Fibroblast of skin of right biceps (primary cell): ENCODE measurements around the gene FERD3L.

Experiments
- DNase-seq: peaks from one replicate; pipeline ENCODE4 v3.0.0-alpha.2; 2013

FERD3L gene

DNA sequence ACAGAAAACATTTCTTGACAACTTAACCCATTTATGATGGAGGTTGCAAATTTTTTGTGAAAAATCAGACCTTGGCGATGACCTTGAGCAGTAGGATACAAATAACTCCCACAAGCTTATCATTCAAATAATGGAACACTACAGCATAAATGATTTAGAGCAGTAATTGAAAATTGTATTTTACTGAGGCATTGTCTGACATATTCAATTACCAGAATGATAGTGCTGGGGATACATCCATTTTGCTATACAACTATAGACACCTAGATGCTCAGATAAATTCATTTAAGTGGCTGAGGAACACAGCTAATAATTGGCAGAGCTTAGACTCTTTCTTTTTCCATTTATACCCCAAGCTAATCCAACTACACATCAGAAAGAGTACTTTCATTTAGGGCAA, 46.7 kb downstream of the FERD3L start:
- peak; percentile 26 for DNase-seq

DNA sequence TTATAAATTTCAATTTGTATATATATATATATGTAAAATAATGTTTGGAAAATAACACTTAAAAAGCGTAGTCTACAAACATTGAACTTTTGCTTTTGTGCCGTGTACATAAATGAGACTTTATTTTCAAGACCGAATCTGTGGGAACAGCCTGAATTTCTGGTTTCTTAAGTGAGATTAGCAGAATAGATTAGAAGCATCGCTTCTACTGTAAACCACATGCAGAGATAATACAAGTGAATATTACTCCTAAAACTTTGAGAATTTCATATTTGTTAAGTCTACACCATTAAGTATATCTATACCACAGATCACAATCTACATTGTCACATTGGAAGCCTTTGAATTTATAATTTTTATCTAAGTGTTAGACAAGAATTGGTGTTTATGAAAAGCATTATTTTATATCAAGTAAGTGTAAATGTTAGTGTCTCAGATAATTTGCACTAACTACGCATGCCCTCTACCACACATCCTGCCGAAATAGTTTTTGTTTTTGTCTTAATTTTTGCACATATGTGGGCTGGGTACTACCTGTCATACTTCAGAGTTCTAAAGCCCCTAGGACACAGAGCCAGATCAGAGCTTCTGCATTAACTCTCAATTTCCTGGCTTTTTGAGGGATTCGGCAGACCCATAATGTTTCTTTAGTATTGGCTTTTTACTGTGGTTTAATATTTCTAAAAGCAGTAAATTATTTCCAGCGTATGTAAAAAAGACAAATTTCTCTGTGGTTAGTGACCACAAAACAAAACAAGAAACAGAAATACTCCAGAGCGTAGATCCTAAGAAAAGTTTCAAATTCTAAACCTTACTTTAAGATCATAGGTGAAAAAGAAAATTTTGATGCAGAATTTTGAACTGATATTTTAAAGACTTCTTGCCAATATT, 47.8 kb downstream of the FERD3L start:
- DNase-seq, result peak; percentile 58

DNA sequence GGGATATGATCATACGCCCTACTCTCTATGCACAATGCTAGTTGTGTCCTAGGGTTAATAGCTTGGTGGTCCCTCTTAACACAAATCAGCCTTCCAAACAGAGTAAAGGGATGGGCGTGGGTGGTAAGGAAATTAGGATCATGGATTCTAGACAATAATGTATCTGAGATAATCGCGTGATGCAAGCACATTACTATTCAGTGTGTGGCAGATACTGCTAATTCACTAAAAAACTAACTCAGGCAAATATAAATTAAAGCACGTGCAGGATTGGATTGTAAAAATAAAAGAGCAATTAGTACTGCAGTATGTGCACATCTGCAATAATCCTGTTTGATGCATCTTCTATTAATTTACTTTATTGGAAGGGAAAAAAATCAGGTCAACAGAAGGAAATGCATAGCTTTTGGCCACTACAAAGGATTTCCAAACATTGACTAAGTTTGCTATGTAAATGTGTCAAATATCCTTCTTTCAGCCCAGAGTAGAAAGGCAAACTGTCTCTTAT, 49.8 kb downstream of the FERD3L start:
- DNase-seq, result peak; percentile 55
